IPS-NIHi7 (cell line): ENCODE results near the gene MORN1.

Source experiments
- DNase-seq: peaks from one replicate; pipeline ENCODE4 v3.0.0; 2012; ENCODE audit warnings: mixed read lengths; ENCODE audit errors: extremely low spot score

Gene MORN1

GRCh38 chr1:2404890-2405511 lies 13.6 kb upstream of the MORN1 start:
- no peak for DNase-seq

- DNase-seq = no peak
Observed at GRCh38 chr1:2404142-2404889, 13.0 kb upstream of the MORN1 start.

GRCh38 chr1:2403273-2403672 lies 11.9 kb upstream of the MORN1 start:
- DNase-seq = no peak

GRCh38 chr1:2402420-2402819 lies 11.1 kb upstream of the MORN1 start:
- no peak for DNase-seq

- no peak for DNase-seq
Observed at GRCh38 chr1:2400950-2401649, 9.7 kb upstream of the MORN1 start.

GRCh38 chr1:2400576-2400909 lies 9.2 kb upstream of the MORN1 start:
- DNase-seq = no peak

GRCh38 chr1:2399890-2400575 lies 8.7 kb upstream of the MORN1 start:
- no peak for DNase-seq

GRCh38 chr1:2398871-2399270 lies 7.5 kb upstream of the MORN1 start:
- no peak for DNase-seq

- DNase-seq = no peak
Observed at GRCh38 chr1:2397007-2397679, 5.8 kb upstream of the MORN1 start.

- DNase-seq = no peak
Observed at GRCh38 chr1:2396476-2396875, 5.1 kb upstream of the MORN1 start.

GRCh38 chr1:2396059-2396458 lies 4.7 kb upstream of the MORN1 start:
- DNase-seq = no peak

- DNase-seq = no peak
Observed at GRCh38 chr1:2395245-2395644, 3.9 kb upstream of the MORN1 start.

- DNase-seq = no peak
Observed at GRCh38 chr1:2394761-2395160, 3.4 kb upstream of the MORN1 start.

- no peak for DNase-seq
Observed at GRCh38 chr1:2394220-2394619, 2.9 kb upstream of the MORN1 start.

GRCh38 chr1:2393471-2393877 lies 2.1 kb upstream of the MORN1 start:
- DNase-seq = no peak

GRCh38 chr1:2392686-2393085 lies 1.3 kb upstream of the MORN1 start:
- DNase-seq = no peak

GRCh38 chr1:2391931-2392509 lies 666 bp upstream of the MORN1 start:
- DNase-seq = no peak

- DNase-seq = no peak
Observed at GRCh38 chr1:2389644-2390043, 1.7 kb downstream of the MORN1 start.

- no peak for DNase-seq
Observed at GRCh38 chr1:2388004-2388913, 3.1 kb downstream of the MORN1 start.
